ENCODE results near the gene ITGB1BP1.

Gene ITGB1BP1

DNA sequence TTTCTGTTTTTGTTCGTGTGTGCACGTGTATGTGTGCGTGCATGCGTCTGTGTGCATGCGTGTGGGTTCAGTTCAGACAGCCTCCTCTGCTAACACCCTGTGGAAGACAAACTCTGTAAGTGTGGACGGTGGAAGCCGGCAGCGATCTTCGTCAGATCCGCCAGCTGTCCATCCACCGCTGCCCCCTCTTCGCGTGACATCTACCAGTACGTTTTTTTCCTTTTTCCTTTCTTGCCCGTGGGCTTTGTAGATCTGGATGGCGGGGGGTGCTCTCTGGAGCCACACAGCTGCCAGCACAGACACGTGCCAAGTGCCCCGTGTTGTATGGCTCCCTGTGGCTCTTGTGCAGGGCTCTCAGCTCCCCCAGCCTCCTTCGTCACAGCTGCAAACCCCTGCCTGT is 32.3 kb downstream of the ITGB1BP1 start:
- no peak for DNase-seq (ENCODE audit: extremely low read depth, low read depth)
- TF ChIP-seq, protein P1, sequence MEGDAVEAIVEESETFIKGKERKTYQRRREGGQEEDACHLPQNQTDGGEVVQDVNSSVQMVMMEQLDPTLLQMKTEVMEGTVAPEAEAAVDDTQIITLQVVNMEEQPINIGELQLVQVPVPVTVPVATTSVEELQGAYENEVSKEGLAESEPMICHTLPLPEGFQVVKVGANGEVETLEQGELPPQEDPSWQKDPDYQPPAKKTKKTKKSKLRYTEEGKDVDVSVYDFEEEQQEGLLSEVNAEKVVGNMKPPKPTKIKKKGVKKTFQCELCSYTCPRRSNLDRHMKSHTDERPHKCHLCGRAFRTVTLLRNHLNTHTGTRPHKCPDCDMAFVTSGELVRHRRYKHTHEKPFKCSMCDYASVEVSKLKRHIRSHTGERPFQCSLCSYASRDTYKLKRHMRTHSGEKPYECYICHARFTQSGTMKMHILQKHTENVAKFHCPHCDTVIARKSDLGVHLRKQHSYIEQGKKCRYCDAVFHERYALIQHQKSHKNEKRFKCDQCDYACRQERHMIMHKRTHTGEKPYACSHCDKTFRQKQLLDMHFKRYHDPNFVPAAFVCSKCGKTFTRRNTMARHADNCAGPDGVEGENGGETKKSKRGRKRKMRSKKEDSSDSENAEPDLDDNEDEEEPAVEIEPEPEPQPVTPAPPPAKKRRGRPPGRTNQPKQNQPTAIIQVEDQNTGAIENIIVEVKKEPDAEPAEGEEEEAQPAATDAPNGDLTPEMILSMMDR (IDR thresholded peaks at IDR 0.05; ENCODE audit: low read depth, low read length) = no peak

- no peak for DNase-seq (ENCODE audit: extremely low read depth, low read depth)
- TF ChIP-seq, protein P1 (IDR thresholded peaks at IDR 0.05; ENCODE audit: low read depth, low read length) = no peak
Observed at GRCh38 chr2:9390151-9390850, 33.0 kb downstream of the ITGB1BP1 start.

- no peak for DNase-seq (ENCODE audit: extremely low read depth, low read depth)
- TF ChIP-seq, protein P1 (IDR thresholded peaks at IDR 0.05; ENCODE audit: low read depth, low read length) = no peak
Observed at GRCh38 chr2:9388950-9389911, 34.1 kb downstream of the ITGB1BP1 start.

GRCh38 chr2:9388199-9388681 is 35.1 kb downstream of the ITGB1BP1 start:
- DNase-seq (ENCODE audit: extremely low read depth, low read depth) = no peak
- TF ChIP-seq, protein P1 (IDR thresholded peaks at IDR 0.05; ENCODE audit: low read depth, low read length) = no peak

- TF ChIP-seq, protein P1 (IDR thresholded peaks at IDR 0.05; ENCODE audit: low read depth, low read length) = no peak
- no peak for DNase-seq (ENCODE audit: extremely low read depth, low read depth)
Observed at GRCh38 chr2:9385841-9386240, 37.5 kb downstream of the ITGB1BP1 start.

- DNase-seq (ENCODE audit: extremely low read depth, low read depth) = no peak
- TF ChIP-seq, protein P1 (IDR thresholded peaks at IDR 0.05; ENCODE audit: low read depth, low read length) = no peak
Observed at GRCh38 chr2:9384521-9384920, 38.8 kb downstream of the ITGB1BP1 start.

All from AG09319 (cell line).